Lung (tissue), 12 donors: Measurements from ENCODE around the gene NT5DC4. TPM values are rescaled to one million over a fixed set of nuclear protein-coding genes. Genes with fewer than 3 reads are reported as not detected.

Experiments
- ATAC-seq: fragments of 200-7000 bp; cut with Tn5 transposase; one replicate; pipeline ENCODE4 v1.9.1; 2020; ENCODE audit warnings: moderate number of reproducible peaks; ENCODE audit not compliant: insufficient read depth, low FRiP score
- DNase-seq, 3 donors: peaks; one replicate each; pipeline ENCODE4 v3.0.0-alpha.2; 2013 to 2017
- H3K27ac ChIP-seq, 2 donors: one replicate each; pipeline ENCODE4 v1.5.1; 2013; ENCODE audit warnings: mild to moderate bottlenecking in 2 of 2, moderate library complexity in 2 of 2, control low read depth in 1 of 2, inconsistent platforms in 1 of 2, low read depth in 1 of 2, low read length in 1 of 2
- H3K27me3 ChIP-seq, 3 donors: one replicate each; pipeline ENCODE4 v1.5.1; 2013; ENCODE audit warnings: low read length in 2 of 3; ENCODE audit not compliant: control insufficient read depth in 3 of 3, insufficient read depth in 3 of 3
- H3K36me3 ChIP-seq, 4 donors: one replicate each; pipeline ENCODE4 v1.5.1; 2013; ENCODE audit warnings: low read length in 4 of 4, mild to moderate bottlenecking in 1 of 4, moderate library complexity in 1 of 4; ENCODE audit not compliant: control insufficient read depth in 4 of 4, insufficient read depth in 4 of 4
- H3K4me1 ChIP-seq, 5 donors: one replicate each; pipeline ENCODE4 v1.5.1; 2013; ENCODE audit warnings: low read length in 5 of 5, mild to moderate bottlenecking in 2 of 5, moderate library complexity in 1 of 5; ENCODE audit not compliant: control insufficient read depth in 5 of 5, insufficient read depth in 5 of 5
- H3K4me3 ChIP-seq: one replicate; pipeline ENCODE4 v1.5.1; 2013; ENCODE audit warnings: mild to moderate bottlenecking, control low read depth, moderate library complexity
- H3K9ac ChIP-seq, 2 donors: one replicate each; pipeline ENCODE4 v1.5.1; 2013; ENCODE audit warnings: low read length in 2 of 2, control low read depth in 1 of 2; ENCODE audit not compliant: insufficient read depth in 1 of 2
- H3K9me3 ChIP-seq, 4 donors: one replicate each; pipeline ENCODE4 v1.5.1; 2013; ENCODE audit warnings: low read length in 3 of 4, mild to moderate bottlenecking in 1 of 4, moderate library complexity in 1 of 4; ENCODE audit not compliant: control insufficient read depth in 4 of 4, insufficient read depth in 3 of 4
- CTCF ChIP-seq: IDR thresholded peaks from 2 replicates; pipeline ENCODE4 v1.5.1; 2012; ENCODE audit warnings: mild to moderate bottlenecking; ENCODE audit errors: control extremely low read depth, extremely low read depth
- WGBS, 2 donors: extraction: QIAGEN DNeasy Blood & Tissue Kit; methylation state at CpG; one replicate each; pipeline ENCODE4 v1.1.7; 2013; 5-methylcytosine and 5-hydroxymethylcytosine counted together
- polyA plus RNA-seq, 2 donors: library from polyadenylated mRNA; stranded (reverse); fragments of 200-250 nt; gene quantifications; one replicate each; pipeline ENCODE4 v1.2.1, GENCODE V29; 2013
- total RNA-seq, 2 donors: library from RNA; depleted of rRNA in 1 of 2; stranded (reverse); fragments of >200 nt in 1 of 2; gene quantifications; one replicate each; pipeline ENCODE4 v1.2.1, GENCODE V29; 2014 to 2021
- donor health status: control.
- donor health status: control.
- donor health status: Bipolar disorder and iron deficiency.
- donor health status: healthy.
- donor health status: DM: yes; HTN: yes; CAD: no.

The NT5DC4 gene
- total and polyA plus RNA-seq, 4 donors, result 0.09 to 0.83 (median 0.53) TPM

- H3K4me3 ChIP-seq, result no peak overlapping the region
- 91 to 92% methylated on average over 1 of the region's 1 CpG for WGBS, 2 donors
Measured at GRCh38 chr2:112760149-112760548, 39.3 kb downstream of the NT5DC4 start.

GRCh38 chr2:112762276-112762675 lies 41.5 kb downstream of the NT5DC4 start:
- Histone ChIP-seq H3K4me1 (peaks cover 0 to 22% (median 1%) of the 10 kb centered on the region in 5 donors), H3K27ac (no peak overlapping the region), H3K4me3 (no peak overlapping the region), H3K9me3 (no peaks in the 10 kb centered on the region), H3K27me3 (no peaks in the 10 kb centered on the region), H3K9ac (no peak overlapping the region), H3K36me3 (peaks cover 0 to 10% (median 0%) of the 10 kb centered on the region in 4 donors)
- TF ChIP-seq CTCF, result no peak
- DNase-seq (no peak), ATAC-seq (no peak)
- 90 to 93% methylated on average over 4 of the region's 4 CpGs for WGBS, 2 donors

More at GRCh38 chr2:112760149-112760548, 39.3 kb downstream of the NT5DC4 start:
- ATAC-seq, result no peak
- H3K9me3 ChIP-seq, result no peaks in the 10 kb centered on the region
- peaks cover 0 to 19% (median 1%) of the 10 kb centered on the region in 5 donors for H3K4me1 ChIP-seq
- no peak overlapping the region for H3K9ac ChIP-seq
- H3K27me3 ChIP-seq, result no peaks in the 10 kb centered on the region
- DNase-seq, result no peak
- no peak overlapping the region for H3K27ac ChIP-seq
- H3K36me3 ChIP-seq, result peaks cover 0 to 16% (median 0%) of the 10 kb centered on the region in 4 donors
- TF ChIP-seq CTCF, result no peak

GRCh38 chr2:112764071-112765044 lies 43.5 kb downstream of the NT5DC4 start, which contains the start of gene CKAP2L:
CKAP2L (minus strand) TSS chr2:112764609; CDS start chr2:112764598, 11 bp downstream.
- Histone ChIP-seq H3K4me1 (peaks cover 0 to 22% (median 1%) of the 10 kb centered on the region in 5 donors), H3K9me3 (no peaks in the 10 kb centered on the region), H3K27ac (peak within 1 kb of the TSS; percentile 3 to 30), H3K36me3 (peaks cover 0 to 5% (median 0%) of the 10 kb centered on the region in 4 donors), H3K4me3 (peak within 1 kb of the TSS; percentile 75), H3K9ac (peak within 1 kb of the TSS; percentile 55 to 73), H3K27me3 (no peaks in the 10 kb centered on the region)
- WGBS, 2 donors, result 0 to 1% methylated on average over 77 to 79 of the region's 79 CpGs
- ATAC-seq (peak; percentile 100), DNase-seq (peak; percentile 98 to 99 (median 99))
- TF ChIP-seq CTCF, result no peak
